NAMALWA (cell line): ENCODE measurements around the gene ARHGEF11.

ENCODE experiments used
- DNase-seq: peaks from one replicate; pipeline ENCODE4 v3.0.0-alpha.2; 2015; ENCODE audit warnings: low spot score

ARHGEF11 gene

GRCh38 chr1:156894711-156895454 lies 150.7 kb downstream of the ARHGEF11 start:
- no peak for DNase-seq

- no peak for DNase-seq
Observed at GRCh38 chr1:156894001-156894400, 151.5 kb downstream of the ARHGEF11 start.

- no peak for DNase-seq
Observed at GRCh38 chr1:156893048-156893953, 152.2 kb downstream of the ARHGEF11 start, which contains the start of gene PEAR1. PEAR1 (plus strand) TSS chr1:156893718; CDS start chr1:156903927, 10,209 bp downstream.

GRCh38 chr1:156892190-156893047 lies 153.1 kb downstream of the ARHGEF11 start:
- DNase-seq, result peak; percentile 95

GRCh38 chr1:156889802-156890580 lies 155.6 kb downstream of the ARHGEF11 start:
- peak; percentile 83 for DNase-seq

- DNase-seq, result no peak
Observed at GRCh38 chr1:156887734-156888133, 157.8 kb downstream of the ARHGEF11 start.

- DNase-seq, result no peak
Observed at GRCh38 chr1:156887317-156887716, 158.2 kb downstream of the ARHGEF11 start.

- no peak for DNase-seq
Observed at GRCh38 chr1:156886583-156887281, 158.8 kb downstream of the ARHGEF11 start.

- DNase-seq, result no peak
Observed at GRCh38 chr1:156885880-156886355, 159.6 kb downstream of the ARHGEF11 start.

GRCh38 chr1:156885314-156885713 lies 160.2 kb downstream of the ARHGEF11 start:
- no peak for DNase-seq
